Gastrocnemius medialis (tissue), 4 donors: Measurements from ENCODE around the gene ITGB5.

Experiments
- POLR2A ChIP-seq, 2 donors: fragments of 450-650 bp; IDR thresholded peaks; one replicate each; pipeline ENCODE4 v1.6.1; 2017; ENCODE audit warnings: antibody characterized with exemption in 2 of 2, mild to moderate bottlenecking in 2 of 2, moderate library complexity in 2 of 2
- TF ChIP-seq, protein P1 (sequence below), 5 experiments: fragments of 450-650 bp in 3 of 5; fragments of 200-600 bp in 2 of 5; sonication (generic) in 2 of 5; IDR thresholded peaks in 4 of 5; conservative IDR thresholded peaks in 1 of 5; 1 replicate in 4 of 5; 2 replicates in 1 of 5; pipeline ENCODE4 v1.5.1; 2016 to 2019; ENCODE audit warnings: antibody characterized with exemption in 5 of 5, mild to moderate bottlenecking in 3 of 5, moderate library complexity in 3 of 5

DNA sequence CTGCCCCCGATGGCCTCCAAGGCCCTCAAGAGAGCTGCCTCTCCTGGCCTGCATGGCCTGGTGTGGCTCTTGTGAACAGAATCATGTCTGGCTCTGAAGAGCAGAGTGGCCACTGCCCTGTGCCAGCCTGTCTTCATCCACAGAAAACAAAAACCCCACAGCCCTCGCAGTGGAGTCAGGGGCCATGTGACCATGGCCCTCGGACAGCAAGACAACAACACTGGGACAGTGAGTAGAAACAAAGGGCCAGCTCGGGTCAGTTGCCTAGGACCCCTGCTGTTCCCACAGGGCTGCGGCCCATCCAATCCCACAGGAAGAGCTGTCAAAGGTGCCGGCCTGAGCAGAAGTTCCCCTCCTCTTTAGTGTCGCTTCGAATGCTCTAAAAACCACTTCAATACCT is 84.5 kb downstream of the ITGB5 start:
- TF ChIP-seq POLR2A (IDR thresholded peaks at IDR 0.05): no peak
- TF ChIP-seq, protein P1, sequence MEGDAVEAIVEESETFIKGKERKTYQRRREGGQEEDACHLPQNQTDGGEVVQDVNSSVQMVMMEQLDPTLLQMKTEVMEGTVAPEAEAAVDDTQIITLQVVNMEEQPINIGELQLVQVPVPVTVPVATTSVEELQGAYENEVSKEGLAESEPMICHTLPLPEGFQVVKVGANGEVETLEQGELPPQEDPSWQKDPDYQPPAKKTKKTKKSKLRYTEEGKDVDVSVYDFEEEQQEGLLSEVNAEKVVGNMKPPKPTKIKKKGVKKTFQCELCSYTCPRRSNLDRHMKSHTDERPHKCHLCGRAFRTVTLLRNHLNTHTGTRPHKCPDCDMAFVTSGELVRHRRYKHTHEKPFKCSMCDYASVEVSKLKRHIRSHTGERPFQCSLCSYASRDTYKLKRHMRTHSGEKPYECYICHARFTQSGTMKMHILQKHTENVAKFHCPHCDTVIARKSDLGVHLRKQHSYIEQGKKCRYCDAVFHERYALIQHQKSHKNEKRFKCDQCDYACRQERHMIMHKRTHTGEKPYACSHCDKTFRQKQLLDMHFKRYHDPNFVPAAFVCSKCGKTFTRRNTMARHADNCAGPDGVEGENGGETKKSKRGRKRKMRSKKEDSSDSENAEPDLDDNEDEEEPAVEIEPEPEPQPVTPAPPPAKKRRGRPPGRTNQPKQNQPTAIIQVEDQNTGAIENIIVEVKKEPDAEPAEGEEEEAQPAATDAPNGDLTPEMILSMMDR (IDR thresholded peaks at IDR 0.05 in 4 of 5, conservative IDR thresholded peaks at IDR 0.05 in 1 of 5): no peak
